ENCODE results near the gene PLXNA4.

PLXNA4 gene

DNA sequence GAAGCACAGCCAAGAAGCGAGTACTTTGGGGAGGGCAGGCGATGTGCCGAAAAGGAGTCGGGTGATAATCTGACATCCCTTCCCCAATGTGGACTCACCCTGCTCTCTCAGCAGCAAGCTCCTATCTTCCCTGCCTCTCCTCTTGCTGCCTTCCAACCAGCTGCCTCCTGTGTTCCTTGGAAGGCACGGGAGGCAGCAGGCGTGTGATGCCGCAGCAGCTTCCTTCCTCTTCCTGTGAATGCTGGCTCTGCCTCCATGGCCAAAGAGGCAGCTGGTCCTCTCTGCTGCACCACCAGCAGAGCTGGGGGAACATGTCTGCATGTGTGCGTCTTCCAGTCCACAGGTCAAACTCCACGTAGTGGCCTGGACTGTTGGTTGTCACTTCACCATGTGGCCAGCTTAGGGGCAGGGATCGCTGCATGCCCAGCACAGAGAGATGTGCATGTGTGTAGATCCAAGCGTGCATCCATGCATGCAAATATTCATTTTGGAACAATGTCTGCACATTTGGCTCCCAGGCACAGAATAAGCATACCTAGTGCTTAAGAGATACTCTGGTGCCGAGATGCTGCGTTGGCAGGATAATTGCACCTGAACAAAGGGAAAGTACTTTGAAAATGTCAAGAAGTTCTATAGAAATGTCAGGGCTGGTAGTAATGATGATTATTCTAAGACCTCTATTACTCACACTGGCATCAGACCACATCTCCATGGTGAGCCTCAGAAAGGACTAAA is 499.8 kb downstream of the PLXNA4 start:
- DNase-seq: no peak

DNA sequence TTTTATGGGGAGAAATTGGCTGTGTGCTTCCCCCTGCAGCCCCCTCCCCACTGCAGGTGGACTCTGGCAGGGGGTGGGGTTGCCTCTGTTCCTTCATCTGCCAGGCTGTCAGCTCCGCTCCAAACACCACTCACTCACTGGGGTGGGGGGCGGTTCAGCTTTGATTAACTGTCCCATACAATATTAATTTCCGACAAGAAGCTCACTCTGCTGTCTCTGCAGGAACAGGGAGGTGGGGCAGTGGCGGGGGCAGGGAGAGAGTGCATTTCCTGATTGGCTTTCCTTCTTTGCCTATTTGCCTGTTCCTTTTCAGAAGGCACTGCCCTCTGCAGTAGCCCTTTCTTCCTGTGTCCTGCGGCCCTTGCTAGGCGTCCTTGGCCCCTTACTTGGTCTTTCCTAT is 500.8 kb downstream of the PLXNA4 start:
- DNase-seq: no peak

DNA sequence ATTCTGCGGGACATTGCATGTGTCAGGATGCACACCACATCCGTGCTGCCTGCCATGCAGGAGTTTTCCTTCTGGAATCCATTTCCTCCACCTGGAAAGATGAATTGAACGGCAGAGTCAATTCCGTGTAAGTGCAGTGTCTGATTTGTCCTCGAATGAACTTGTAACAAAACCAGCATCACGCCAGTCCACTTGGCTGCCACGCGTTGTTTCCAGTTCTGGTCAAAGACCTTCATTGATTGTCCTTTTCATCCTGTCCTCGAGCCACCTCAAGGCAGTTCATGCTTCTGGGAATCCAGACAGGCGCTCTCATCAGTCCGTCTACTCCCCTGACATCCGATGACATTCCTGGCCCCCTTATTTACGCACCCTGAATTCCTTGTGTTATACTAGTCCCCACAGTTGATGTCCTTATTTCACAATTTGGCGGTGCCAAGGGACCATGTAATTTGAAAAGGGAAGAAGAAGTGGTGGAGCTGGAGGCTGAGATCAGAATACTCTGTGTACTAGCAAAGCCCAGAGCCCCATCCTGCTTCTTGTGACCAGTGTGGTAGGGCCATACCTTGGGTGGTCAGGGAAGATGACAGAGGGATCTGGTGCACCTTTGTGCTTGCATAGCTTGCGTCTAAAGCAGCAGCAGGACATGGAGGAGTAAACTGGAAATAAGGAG is 502.2 kb downstream of the PLXNA4 start:
- DNase-seq: no peak

Data from NCI-H345 (cell line).